Colonic mucosa (tissue), 4 donors: Measurements from ENCODE around the gene LMAN1. TPM values are rescaled to one million over a fixed set of nuclear protein-coding genes. Genes with fewer than 3 reads are reported as not detected.

Experiments
- DNase-seq: peaks from one replicate; pipeline ENCODE4 v3.0.0-alpha.2; 2020
- H3K27ac ChIP-seq: fragments of 200-600 bp; one replicate; pipeline ENCODE4 v1.8.0; 2021
- H3K27me3 ChIP-seq: fragments of 200-600 bp; one replicate; pipeline ENCODE4 v1.8.0; 2021
- H3K36me3 ChIP-seq: fragments of 200-600 bp; one replicate; pipeline ENCODE4 v1.8.0; 2021
- H3K4me1 ChIP-seq: fragments of 200-600 bp; one replicate; pipeline ENCODE4 v1.8.0; 2021; ENCODE audit warnings: mild to moderate bottlenecking
- H3K4me3 ChIP-seq: fragments of 200-600 bp; one replicate; pipeline ENCODE4 v1.8.0; 2021
- H3K9ac ChIP-seq, 2 donors: one replicate each; pipeline ENCODE4 v1.7.0; 2013; ENCODE audit warnings: control low read depth in 2 of 2, low read depth in 2 of 2, low read length in 2 of 2
- H3K9me3 ChIP-seq: fragments of 200-600 bp; one replicate; pipeline ENCODE4 v1.8.0; 2021
- CTCF ChIP-seq: fragments of 200-600 bp; IDR thresholded peaks from one replicate; pipeline ENCODE4 v1.8.0; 2022; ENCODE audit warnings: antibody characterized with exemption, mild to moderate bottlenecking
- intact Hi-C: fragments of 100-400 bp; cut with DNase I; formaldehyde crosslinking; loops from one replicate; pipeline ENCODE4 v1.14.1; 2022
- total RNA-seq, 2 donors: library from RNA; stranded (reverse); fragmentation: NEBNext Ultra II Directional in 1 of 2; extraction: Animal tissue kit (Norgen Biotek cat#: 25700) in 1 of 2; gene quantifications; one replicate each; pipeline ENCODE4 v1.2.1, GENCODE V29; 2021
- donor health status: healthy.
- donor health status: DM: no; HTN: no; CAD: no.
- donor health status: DM: no; HTN: no; CAD: no.

LMAN1 gene
- total RNA-seq, 2 donors from 2014 or later: 60.2 to 67.6 TPM

- H3K27ac ChIP-seq: no peak overlapping the region
- H3K4me3 ChIP-seq: no peak overlapping the region
- H3K36me3 ChIP-seq: no peaks in the 10 kb centered on the region
- DNase-seq: no peak
- intact Hi-C loops: loop anchor here (5.0 kb wide), 1 partner anchor 91 kb away; no protein-coding TSS in a partner anchor
- H3K4me1 ChIP-seq: no peaks in the 10 kb centered on the region
- no peak overlapping the region for H3K9ac ChIP-seq
- no peak for TF ChIP-seq CTCF
- H3K9me3 ChIP-seq: no peaks in the 10 kb centered on the region
- H3K27me3 ChIP-seq: peaks cover 8% of the 10 kb centered on the region
These were observed 47.4 kb downstream of the LMAN1 start for GRCh38 chr18:59311631-59312030.

- H3K27ac ChIP-seq: no peak overlapping the region
- intact Hi-C loops: no loop called here
- H3K4me1 ChIP-seq: no peaks in the 10 kb centered on the region
- H3K36me3 ChIP-seq: no peaks in the 10 kb centered on the region
- H3K4me3 ChIP-seq: peak overlapping the region; percentile 20
- DNase-seq: no peak
- no peak overlapping the region for H3K9ac ChIP-seq
- TF ChIP-seq CTCF: no peak
- H3K27me3 ChIP-seq: peaks cover 8% of the 10 kb centered on the region
- no peaks in the 10 kb centered on the region for H3K9me3 ChIP-seq
These were observed 50.2 kb downstream of the LMAN1 start for GRCh38 chr18:59308938-59309260.

DNA sequence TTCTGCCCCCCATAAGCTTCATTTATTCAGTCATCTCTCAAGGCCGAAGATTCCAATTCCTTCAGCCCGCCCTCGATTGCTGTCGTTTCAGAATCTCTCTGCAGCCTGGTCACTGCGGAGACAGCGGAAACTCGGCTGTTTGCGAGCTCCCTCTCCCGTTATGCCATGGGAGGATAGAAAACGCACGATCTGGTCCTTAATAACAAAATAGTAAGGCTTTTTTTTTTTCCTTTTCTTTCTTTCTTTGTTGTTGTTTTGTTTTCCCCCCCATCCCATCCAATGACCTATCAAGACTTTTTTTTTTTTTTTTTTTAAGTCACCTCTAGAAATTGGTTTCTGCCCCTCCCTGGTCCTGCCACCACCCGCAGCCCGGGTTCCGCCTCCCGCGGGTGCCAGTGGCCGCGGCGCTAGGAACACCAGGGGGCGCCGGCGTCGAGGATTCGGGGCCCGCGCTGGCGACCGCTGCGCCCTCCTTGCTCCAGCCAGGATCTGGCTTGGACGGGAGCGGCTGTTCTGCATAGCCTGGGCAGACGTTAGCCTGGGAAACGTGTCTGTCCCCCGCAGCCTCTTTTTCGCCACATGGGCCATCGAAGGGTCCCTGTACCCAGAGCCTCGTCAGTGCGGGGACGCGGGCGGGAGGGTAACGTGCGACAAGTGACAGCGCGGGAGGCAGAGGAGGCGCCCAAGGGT is 50.7 kb downstream of the LMAN1 start:
- no peak overlapping the region for H3K27ac ChIP-seq
- H3K36me3 ChIP-seq: no peaks in the 10 kb centered on the region
- peak; percentile 71 for DNase-seq
- H3K4me3 ChIP-seq: peak overlapping the region; percentile 20
- intact Hi-C loops: no loop called here
- no peaks in the 10 kb centered on the region for H3K4me1 ChIP-seq
- no peak overlapping the region for H3K9ac ChIP-seq
- peaks cover 8% of the 10 kb centered on the region for H3K27me3 ChIP-seq
- H3K9me3 ChIP-seq: no peaks in the 10 kb centered on the region
- TF ChIP-seq CTCF: peak; percentile 74

- Histone ChIP-seq H3K36me3 (no peaks in the 10 kb centered on the region), H3K9ac (no peak overlapping the region), H3K9me3 (no peaks in the 10 kb centered on the region), H3K4me3 (no peak overlapping the region), H3K27ac (no peak overlapping the region), H3K27me3 (peaks cover 8% of the 10 kb centered on the region), H3K4me1 (no peaks in the 10 kb centered on the region)
- intact Hi-C loops: no loop called here
- no peak for DNase-seq
- TF ChIP-seq CTCF: no peak
These were observed 52.4 kb downstream of the LMAN1 start for GRCh38 chr18:59306640-59307039.

DNA sequence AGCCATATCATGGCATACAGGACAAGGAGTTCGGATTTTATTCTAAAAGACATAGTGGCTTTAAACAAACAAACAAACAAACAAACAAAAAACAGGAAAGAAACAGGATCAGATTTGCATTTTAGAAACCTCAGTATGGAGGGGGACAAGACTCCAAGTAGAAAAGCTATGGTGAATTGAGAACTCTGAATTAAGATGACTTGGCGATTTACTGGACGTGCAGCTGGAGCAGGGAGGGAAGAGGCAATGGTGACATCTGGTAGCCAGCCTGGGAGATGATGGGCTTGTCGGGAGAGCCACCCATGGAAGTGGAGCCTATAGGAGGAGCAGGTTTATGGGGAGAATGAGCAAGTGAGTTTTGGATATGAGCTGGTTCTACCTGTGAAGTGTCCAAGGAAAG is 53.8 kb downstream of the LMAN1 start:
- intact Hi-C loops: no loop called here
- H3K27me3 ChIP-seq: peaks cover 8% of the 10 kb centered on the region

More for the DNA sequence above, 53.8 kb downstream of the LMAN1 start:
- no peak overlapping the region for H3K27ac ChIP-seq
- H3K4me3 ChIP-seq: no peak overlapping the region
- H3K9ac ChIP-seq: no peak overlapping the region
- no peaks in the 10 kb centered on the region for H3K36me3 ChIP-seq
- no peak for DNase-seq
- H3K9me3 ChIP-seq: no peaks in the 10 kb centered on the region
- no peak for TF ChIP-seq CTCF
- H3K4me1 ChIP-seq: no peaks in the 10 kb centered on the region
